Skin of body (tissue), 2 donors: ENCODE measurements around the gene HRAS. TPM values are rescaled to one million over a fixed set of nuclear protein-coding genes. Genes with fewer than 3 reads are reported as not detected.

Source experiments
- DNase-seq: peaks from one replicate; lab custom pipeline; 2025; lab: John Stamatoyannopoulos, UW
- total RNA-seq: library from RNA; depleted of rRNA; stranded (reverse); fragments of >200 nt; gene quantifications from one replicate; pipeline ENCODE4 v1.2.3, GENCODE V29; 2014

The HRAS gene
- total RNA-seq, 1 donor from 2014 or later, result 27.9 TPM

- DNase-seq, result no peak
Observed at GRCh38 chr11:554428-555226, 19.3 kb upstream of the HRAS start.

- no peak for DNase-seq
Observed at GRCh38 chr11:553988-554340, 18.6 kb upstream of the HRAS start.

GRCh38 chr11:553083-553987, 18.0 kb upstream of the HRAS start:
- no peak for DNase-seq

- no peak for DNase-seq
Observed at GRCh38 chr11:551596-551995, 16.2 kb upstream of the HRAS start.

GRCh38 chr11:551131-551530, 15.8 kb upstream of the HRAS start:
- no peak for DNase-seq

GRCh38 chr11:550746-551085, 15.3 kb upstream of the HRAS start:
- DNase-seq, result no peak

GRCh38 chr11:550021-550745, 14.8 kb upstream of the HRAS start:
- no peak for DNase-seq

GRCh38 chr11:548700-549603, 13.6 kb upstream of the HRAS start:
- no peak for DNase-seq

- DNase-seq, result no peak
Observed at GRCh38 chr11:545171-545570, 9.8 kb upstream of the HRAS start.

- DNase-seq, result no peak
Observed at GRCh38 chr11:544817-545166, 9.4 kb upstream of the HRAS start.

- no peak for DNase-seq
Observed at GRCh38 chr11:541433-541885, 6.1 kb upstream of the HRAS start.

GRCh38 chr11:540583-541432, 5.4 kb upstream of the HRAS start:
- no peak for DNase-seq

- DNase-seq, result no peak
Observed at GRCh38 chr11:539971-540481, 4.7 kb upstream of the HRAS start.

- no peak for DNase-seq
Observed at GRCh38 chr11:538431-539051, 3.2 kb upstream of the HRAS start.

GRCh38 chr11:537622-538430, 2.5 kb upstream of the HRAS start:
- DNase-seq, result no peak

- no peak for DNase-seq
Observed at GRCh38 chr11:536841-537621, 1.7 kb upstream of the HRAS start, which contains the start of gene LRRC56. Gene LRRC56, plus strand, starts transcription at chr11:537527. Its CDS starts 3,158 bp downstream, at chr11:540685.

- no peak for DNase-seq
Observed at GRCh38 chr11:535210-535518, 212 bp downstream of the HRAS start.
